GM19240 (cell line): ENCODE data around the gene COP1.
"Not testable (repeated sequence)": the region's sequence is repeated elsewhere in the genome, so short reads cannot be mapped to it uniquely, and the experiment has no call there.

Source experiments
- DNase-seq: peaks from one replicate; pipeline ENCODE4 v3.0.0; 2011; ENCODE audit warnings: low spot score; ENCODE audit not compliant: insufficient read length

COP1 gene

DNA sequence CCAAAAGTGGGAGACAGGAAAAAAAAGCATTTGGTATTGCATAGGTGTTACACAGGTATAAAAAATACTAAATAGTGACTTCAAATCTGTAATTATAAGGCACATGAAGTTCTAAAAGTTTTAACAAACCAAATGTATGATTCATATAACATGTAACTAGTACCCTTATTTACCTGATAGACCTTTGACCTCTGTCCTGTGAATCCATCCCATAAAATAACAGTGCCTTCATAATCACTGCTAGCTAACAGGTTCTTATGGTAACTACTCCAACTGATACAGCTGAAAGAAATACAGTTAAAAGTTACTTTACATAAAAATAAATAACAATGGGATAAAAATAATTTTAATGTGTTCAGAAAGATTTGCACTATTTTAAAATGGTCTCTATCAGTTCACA, 163.5 kb downstream of the COP1 start:
- no peak for DNase-seq

DNA sequence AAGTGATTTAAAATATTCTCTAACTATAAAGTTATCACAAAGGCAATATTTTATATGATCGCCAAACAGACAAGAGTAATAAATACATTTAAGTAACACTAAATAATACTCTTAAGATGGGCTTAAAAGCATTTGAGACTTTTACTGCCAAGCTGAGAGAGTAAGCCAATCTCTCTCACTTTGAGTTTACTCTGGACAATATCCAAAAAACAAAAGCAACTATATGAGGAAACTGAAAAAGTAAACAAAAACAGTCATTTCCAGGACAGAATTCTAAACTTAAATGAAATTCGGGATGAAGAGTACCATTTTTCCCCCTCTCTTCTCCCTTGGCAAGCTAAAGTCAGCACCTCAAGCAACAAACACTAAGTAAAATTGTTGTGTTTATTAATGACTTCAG, 173.2 kb downstream of the COP1 start:
- no peak for DNase-seq

DNA sequence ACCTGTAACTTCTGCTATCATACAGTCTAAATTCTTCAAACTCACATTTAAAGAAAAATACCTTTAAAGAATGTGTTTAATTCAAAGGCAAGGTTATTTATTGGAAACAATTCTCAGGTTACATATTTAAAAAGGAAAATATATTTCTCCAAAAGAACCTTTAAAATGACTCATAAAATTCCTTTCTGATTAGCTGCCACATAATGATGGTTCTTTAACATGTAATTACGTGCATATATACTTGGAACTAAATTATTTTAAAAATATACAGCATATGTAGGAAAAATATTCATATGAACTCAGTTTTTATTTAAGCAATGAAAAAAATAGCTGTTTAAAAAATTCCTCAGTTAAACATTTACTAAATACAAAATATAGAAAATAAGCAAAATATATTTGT, 173.6 kb downstream of the COP1 start:
- DNase-seq, result no peak

DNA sequence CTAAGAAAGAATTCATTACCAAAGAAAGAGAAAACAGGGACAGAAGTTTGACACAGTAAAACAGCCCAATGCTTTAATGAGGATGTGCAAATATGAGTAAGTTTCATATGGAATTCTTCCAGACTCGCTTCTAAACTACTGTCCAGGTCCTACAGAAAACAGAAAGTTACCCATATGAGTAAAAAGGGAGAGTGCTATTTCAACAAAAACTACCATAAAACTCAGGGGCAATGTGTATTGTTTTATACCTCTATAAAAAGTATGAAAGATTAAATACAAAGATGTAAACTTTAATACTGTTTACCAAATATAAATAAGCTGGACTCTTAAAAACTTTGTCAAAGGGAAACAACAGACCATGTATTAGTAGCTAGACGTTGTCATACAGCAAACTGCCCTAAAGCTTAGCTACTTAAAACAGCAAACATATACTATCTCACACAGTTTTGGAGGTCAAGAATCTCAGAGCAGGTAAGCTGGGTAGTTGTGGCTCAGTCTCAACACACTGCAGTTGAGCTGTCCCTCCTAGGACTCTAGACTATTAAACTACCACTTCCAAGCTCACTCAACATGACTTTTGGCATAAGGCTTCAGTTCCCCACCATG, 174.9 kb downstream of the COP1 start:
- no peak for DNase-seq

DNA sequence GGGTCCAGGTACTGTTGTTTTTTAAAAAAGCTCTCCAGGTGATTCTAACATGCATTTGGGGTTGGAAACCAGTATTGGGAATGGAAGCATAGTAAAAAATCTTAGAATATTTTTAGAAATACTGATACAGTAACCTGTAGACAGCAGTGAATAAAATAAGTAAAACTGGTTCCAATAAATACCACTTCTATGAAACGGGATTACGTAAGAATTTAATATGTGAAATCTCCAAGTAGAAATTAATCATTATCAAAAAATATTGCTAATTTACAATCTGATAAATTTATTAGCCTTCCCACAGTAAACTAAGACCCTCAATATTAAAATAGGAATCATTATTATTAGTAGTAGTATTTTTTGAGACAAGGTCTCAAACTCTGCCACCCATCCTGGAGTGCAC, 177.5 kb downstream of the COP1 start:
- no peak for DNase-seq

DNA sequence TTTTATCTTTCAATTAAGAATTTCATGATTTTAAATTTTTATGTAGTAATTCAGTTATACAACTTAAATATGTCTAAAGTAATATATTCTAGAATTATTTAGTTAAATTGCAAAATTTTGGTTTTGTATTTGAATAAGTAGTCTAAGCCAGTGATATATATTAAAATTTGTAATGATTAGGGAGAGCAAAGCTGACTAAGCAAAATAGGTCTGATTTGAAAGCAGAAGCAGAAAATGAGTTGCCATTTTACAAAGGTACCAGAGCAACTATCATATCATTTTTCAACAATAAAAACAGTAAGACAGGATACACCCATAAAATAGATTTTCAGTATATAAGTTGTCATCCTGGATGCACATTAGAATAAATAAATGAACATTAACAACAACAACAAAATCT, 177.9 kb downstream of the COP1 start:
- no peak for DNase-seq

DNA sequence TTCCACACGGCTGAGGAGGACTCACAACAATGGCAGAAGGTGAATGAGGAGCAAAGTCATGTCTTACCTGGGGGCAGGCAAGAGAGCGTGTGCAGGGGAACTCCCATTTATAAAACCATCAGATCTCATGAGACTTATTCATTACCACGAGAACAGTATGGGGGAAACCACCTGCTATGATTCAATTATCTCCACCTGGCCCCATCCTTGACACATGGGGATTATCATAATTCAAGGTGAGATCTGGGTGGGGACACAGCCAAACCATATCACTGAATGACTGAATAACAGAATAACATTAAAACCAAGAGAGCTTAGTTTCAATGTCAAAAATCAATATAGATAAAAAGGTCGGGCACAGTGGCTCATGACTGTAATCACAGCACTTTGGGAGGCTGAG, 179.2 kb downstream of the COP1 start:
- DNase-seq, result not testable (repeated sequence)

DNA sequence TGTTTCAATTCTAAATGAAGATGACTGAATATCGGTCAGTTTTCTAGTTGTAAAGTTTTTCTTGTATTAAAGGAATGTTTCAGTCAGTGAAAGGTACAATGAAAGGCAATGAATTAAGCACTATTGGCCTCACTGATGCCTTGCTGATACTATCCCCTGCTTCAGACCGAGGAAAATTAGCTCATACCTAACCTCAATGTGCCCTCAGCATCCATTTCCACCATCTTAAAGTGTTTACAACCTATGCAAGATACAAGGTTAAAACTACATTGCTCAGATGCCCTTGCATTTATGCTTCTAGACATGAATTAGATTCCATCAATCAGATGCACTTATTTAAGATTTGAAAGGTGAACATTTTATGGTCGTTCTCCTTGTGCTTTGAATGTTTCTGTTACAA, 184.5 kb downstream of the COP1 start:
- no peak for DNase-seq

DNA sequence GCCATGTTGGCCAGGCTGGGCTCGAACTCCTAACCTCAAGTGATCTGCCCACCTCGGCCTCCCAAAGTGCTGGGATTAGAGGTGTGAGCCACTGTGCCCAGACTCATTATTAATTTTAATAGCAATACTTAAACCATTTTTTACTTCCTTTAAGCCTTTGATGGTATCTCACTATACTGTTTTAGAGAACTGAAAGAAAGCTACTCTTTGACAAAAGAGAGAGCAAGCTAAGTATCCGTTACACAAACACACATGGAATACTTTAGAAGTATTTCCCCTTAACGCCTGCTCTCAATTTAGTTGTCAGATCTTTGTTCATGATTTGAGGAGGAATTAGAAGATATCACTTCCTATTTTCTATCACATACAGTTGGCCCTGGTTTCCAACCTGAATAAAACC, 189.4 kb downstream of the COP1 start:
- DNase-seq, result no peak

DNA sequence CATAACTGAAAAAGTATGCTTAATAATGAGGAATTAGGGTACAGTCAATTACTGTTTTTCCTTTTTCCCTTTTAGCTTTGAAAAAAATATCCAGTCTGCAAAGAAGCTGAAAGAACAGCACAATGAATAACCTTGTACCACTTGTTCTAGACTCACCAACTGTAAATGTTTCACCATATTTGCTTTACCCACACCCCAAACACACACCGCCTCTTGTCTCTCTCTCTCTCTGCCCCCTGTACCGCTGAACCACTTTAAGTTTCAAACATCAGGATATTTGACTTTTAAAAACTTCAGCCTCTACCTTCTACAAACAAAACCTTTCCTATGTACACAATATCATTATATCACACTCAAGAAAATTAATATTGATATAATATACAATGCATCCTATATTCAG, 197.1 kb downstream of the COP1 start:
- DNase-seq, result no peak

DNA sequence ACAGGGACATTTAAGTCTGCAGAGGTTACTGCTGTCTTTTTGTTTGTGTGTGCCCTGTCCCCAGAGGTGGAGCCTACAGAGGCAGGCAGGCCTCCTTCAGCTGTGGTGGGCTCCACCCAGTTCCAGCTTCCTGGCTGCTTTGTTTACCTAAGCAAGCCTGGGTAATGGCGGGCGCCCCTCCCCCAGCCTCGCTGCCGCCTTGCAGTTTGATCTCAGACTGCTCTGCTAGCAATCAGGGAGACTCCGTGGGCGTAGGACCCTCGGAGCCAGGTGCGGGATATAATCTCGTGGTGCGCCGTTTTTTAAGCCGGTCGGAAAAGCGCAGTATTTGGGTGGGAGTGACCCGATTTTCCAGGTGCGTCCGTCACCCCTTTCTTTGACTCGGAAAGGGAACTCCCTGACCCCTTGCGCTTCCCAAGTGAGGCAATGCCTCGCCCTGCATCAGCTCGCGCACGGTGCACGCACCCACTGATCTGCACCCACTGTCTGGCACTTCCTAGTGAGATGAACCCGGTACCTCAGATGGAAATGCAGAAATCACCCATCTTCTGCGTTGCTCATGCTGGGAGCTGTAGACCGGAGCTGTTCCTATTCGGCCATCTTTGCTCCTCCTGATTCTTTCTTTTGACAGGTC, 199.2 kb downstream of the COP1 start:
- DNase-seq, result not testable (repeated sequence)

DNA sequence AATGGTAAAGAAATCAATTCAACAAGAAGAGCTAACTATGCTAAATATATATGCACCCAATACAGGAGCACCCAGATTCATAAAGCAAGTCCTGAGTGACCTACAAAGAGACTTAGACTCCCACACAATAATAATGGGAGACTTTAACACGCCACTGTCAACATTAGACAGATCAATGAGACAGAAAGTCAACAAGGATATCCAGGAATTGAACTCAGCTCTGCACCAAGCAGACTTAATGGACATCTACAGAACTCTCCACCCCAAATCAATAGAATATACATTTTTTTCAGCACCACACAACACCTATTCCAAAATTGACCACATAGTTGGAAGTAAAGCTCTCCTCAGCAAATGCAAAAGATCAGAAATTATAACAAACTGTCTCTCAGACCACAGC, 212.4 kb downstream of the COP1 start:
- not testable (repeated sequence) for DNase-seq

DNA sequence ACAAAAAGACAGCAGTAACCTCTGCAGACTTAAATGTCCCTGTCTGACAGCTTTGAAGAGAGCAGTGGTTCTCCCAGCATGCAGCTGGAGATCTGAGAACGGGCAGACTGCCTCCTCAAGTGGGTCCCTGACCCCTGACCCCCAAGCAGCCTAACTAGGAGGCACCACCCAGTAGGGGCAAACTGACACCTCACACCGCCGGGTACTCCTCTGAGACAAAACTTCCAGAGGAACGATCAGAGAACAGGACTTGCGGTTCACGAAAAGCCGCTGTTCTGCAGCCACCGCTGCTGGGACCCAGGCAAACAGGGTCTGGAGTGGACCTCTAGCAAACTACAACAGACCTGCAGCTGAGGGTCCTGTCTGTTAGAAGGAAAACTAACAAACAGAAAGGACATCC, 214.3 kb downstream of the COP1 start:
- DNase-seq, result not testable (repeated sequence)

DNA sequence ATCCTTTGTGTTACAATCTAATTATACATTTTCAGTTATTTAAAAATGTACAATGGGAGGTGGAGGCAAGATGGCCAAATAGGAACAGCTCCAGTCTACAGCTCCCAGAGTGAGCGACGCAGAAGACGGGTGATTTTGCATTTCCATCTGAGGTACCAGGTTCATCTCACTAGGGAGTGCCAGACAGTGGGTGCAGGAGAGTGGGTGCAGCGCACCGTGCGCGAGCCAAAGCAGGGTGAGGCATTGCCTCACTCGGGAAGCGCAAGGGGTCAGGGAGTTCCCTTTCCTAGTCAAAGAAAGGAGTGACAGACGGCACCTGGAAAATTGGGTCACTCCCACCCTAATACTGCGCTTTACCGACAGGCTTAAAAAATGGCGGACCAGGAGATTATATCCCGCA, 214.9 kb downstream of the COP1 start:
- not testable (repeated sequence) for DNase-seq

DNA sequence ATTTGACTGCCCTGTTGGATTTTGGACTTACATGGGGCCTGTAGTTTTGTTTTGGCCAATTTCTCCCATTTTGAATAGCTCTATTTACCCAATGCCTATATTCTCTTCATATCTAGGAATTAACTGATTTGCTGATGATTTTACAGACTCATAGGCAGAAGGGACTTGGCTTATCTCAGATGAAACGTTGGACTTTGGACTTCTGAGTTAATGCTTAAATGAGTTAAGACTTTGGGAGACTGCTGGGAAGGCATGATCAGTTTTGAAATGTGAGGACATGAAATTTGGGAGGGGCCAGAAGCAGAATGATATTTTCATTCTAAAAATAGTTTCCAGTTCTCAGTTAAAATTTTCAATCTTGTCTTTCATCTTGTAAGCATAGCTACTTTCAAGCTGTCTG, 222.3 kb downstream of the COP1 start:
- DNase-seq, result no peak

DNA sequence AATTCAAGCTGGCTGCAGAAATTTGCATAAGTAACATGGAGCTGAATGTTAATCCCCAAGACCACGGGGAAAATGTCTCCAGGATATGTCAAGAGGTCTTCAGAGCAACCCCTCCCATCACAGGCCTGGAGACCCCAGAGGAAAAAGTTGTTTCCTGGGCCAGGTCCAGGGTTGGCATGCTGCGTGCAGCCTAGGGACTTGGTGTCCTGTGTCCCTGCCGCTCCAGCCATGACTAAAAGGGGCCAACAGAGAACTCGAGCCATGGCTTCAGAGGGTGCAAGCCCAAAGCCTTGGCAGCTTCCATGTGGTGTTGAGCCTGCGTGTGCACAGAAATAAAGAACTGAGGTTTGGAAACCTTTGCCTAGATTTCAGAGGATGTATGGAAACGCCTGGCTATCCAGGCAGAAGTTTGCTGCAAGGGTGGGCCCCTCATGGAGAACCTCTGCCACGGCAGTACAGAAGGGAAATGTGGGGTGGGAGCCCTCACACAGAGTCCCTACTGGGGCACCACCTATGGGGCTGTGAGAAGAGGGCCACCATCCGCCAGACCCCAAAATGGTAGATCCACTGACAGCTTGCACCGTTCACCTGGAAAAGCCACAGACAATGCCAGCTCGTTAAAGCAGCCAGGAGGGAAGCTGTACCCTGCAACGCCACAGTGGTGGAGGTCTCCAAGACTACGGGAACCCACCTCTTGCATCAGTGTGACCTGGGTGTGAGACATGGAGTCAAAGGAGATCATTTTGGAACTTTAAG, 222.9 kb downstream of the COP1 start:
- no peak for DNase-seq

DNA sequence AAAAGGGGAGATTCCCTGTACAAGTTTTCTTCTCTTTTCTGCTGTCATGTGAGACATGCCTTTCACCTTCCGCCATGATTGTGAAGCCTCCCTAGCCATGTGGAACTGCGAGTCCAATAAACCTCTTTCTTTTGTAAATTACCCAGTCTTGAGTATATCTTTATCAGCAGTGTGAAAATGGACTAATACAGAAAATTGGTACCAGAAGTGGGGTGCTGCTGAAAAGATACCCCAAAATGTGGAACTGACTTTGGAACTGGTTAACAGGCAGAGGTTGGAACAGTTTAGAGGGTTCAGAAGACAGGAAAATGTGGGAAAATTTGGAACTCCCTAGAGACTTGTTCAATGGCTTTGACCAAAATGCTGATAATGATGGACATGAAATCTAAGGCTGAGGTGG, 223.7 kb downstream of the COP1 start:
- DNase-seq, result not testable (repeated sequence)

DNA sequence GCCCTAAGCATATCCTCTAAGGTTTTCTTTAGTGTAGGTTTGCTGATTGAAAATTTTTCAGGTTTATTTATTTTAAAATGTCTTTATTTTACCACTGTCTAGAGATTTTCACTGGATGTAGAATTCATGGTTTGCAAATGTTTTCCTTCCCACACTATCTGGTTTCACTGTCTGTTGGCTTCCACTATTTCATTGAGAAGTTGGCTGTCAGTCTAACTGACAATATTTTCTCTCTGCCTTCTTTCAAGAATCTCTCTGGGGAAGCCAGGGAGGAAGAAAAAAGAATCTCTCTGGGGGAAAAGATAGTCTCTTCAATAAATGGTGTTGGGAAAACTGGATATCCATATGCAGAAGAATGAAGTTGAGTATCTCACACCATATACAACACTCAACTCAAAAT, 226.0 kb downstream of the COP1 start:
- DNase-seq, result no peak

DNA sequence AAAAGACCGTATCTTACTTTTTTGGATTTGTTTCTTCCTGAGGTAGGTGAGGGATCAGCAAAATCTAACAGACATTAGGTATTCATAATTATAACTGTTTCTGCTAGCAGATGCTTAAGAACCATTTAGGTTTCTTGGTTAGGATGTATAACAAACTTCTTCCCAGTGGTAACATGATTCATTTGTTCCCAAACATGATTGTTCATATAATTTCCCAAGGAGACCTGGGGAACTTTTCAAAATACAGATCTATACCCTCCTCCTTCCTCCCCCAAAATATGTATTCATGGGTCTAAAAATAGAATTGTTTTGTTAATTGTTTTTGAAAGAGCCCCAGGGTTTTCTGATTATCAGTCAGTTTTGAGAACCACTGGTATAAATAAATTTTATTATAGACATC, 228.2 kb downstream of the COP1 start:
- no peak for DNase-seq

DNA sequence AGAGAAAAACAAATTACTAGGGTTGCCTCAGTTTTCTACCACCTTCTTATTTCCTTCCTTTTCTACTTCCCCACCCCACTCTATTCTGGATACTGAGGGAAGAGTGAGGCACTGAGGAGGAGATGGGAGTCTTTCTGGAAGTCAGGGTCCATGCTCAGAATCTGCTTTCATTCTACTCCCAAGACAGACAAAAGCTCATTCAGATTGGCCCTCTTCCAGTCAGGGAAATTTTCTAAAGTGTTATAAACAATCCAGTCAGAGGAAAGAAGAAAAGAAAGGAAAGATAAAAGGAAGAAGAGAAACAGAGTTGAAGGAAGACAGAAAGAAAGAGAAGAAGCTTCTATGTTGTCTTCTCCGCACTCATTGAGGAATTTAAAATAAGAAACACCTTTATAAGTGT, 228.6 kb downstream of the COP1 start:
- no peak for DNase-seq

DNA sequence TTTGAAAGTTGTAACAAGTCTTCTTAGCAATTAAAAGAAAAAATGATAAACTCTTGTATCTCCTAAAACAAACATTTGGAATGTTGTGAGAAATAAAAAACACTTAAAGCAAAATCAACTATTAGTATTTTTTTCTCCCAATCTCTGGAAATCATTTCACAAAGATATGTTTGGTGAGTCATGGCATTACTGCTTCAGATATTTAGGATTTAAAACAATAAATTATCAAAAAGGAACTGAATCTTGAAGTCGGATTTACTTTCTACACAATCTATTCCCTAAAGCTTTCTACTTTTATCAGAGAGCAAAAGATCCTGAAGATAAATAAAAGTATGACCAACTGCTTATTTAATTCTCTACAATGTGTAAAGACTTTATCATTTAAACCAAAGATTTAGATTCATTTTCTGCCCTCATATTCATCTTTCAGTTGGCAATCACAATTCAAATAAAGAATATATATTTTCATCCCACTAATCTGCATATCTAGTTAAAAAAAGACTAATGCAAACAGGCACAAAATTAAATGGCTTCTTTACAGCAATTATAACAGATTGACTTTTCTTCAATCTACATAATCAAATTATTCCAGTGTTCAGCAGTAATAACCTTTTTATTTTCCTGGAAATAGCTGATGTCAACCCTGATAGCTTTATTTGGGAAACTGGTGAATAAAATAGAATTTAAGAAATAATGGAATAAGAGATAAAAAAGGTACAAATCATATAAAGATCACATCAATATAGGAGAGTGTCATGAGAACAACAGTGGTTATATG, 230.0 kb downstream of the COP1 start:
- DNase-seq, result no peak

DNA sequence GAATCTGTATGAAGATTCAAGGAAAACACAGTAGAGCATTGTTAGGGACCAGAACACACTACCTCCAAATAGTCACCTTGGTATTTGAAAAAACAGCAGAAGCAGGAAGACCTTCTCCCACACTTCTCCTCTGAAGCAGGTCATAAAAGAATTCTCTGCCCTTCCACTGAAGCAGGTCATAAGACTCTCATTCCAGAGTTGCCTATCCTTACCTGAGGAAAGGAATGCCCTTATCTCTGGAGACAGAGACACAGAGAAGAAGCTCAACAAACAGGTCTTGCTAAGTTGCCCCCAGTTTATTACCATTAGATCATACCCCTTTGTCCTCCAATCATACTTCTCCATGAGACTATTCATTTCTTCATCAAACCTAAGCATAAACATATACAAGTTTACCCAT, 237.9 kb downstream of the COP1 start:
- DNase-seq, result no peak
